H1 (cell line): ENCODE results near the gene CTU1. TPM values are rescaled to one million over a fixed set of nuclear protein-coding genes. Genes with fewer than 3 reads are reported as not detected.

Experiments used
- CTCF ChIA-PET: fragments of 300-600 bp; sonication (Branson Sonifier 250); formaldehyde crosslinking; loops from one replicate; lab custom pipeline; 2021; ENCODE audit not compliant: partially characterized antibody; lab: Charles Lee
- POLR2A ChIA-PET: fragments of 300-600 bp; sonication (Branson Sonifier 250); formaldehyde crosslinking; loops from one replicate; lab custom pipeline; 2021; ENCODE audit warnings: inconsistent platforms; ENCODE audit not compliant: partially characterized antibody; lab: Charles Lee
- DNase-seq, 2 experiments: peaks; one replicate each; pipeline versions ENCODE4 v3.0.0 to v3.0.0-alpha.2; 2010 to 2022; ENCODE audit warnings: low spot score in 2 of 2, low read depth in 1 of 2, mixed read lengths in 1 of 2
- FAIRE-seq: peaks from 2 replicates; lab custom pipeline; 2011; peaks lifted over from hg19 to GRCh38; lab: Jason Lieb, UNC
- H2AFZ ChIP-seq: 2 replicates; pipeline ENCODE4 v1.8.1; 2012; ENCODE audit warnings: low read length, inconsistent platforms
- H2AK5ac ChIP-seq: 2 replicates; pipeline ENCODE4 v1.6.1; 2013; ENCODE audit warnings: low read depth, low read length
- H2BK120ac ChIP-seq: replicated peaks from 2 replicates; pipeline ENCODE3; 2013; ENCODE audit warnings: low read depth, low read length, inconsistent platforms
- H2BK12ac ChIP-seq: 2 replicates; pipeline ENCODE4 v1.6.1; 2013; ENCODE audit warnings: low read depth, low read length
- H2BK15ac ChIP-seq: 2 replicates; pipeline ENCODE4 v1.6.1; 2013; ENCODE audit warnings: low read length
- H2BK20ac ChIP-seq: 2 replicates; pipeline ENCODE4 v1.6.1; 2013; ENCODE audit warnings: low read length
- H2BK5ac ChIP-seq: 2 replicates; pipeline ENCODE4 v1.6.1; 2013; ENCODE audit warnings: low read depth, low read length
- H3K14ac ChIP-seq: 2 replicates; pipeline ENCODE4 v1.6.1; 2013; ENCODE audit warnings: inconsistent platforms; ENCODE audit not compliant: insufficient read length
- H3K18ac ChIP-seq: 2 replicates; pipeline ENCODE4 v1.6.1; 2013; ENCODE audit warnings: low read length; ENCODE audit errors: extremely low read depth
- H3K23ac ChIP-seq: 2 replicates; pipeline ENCODE4 v1.6.1; 2013; ENCODE audit warnings: inconsistent platforms; ENCODE audit not compliant: insufficient read length
- H3K23me2 ChIP-seq: 2 replicates; pipeline ENCODE4 v1.6.1; 2013; ENCODE audit warnings: low read depth, low read length
- H3K27ac ChIP-seq: 2 replicates; pipeline ENCODE4 v1.6.1; 2011; ENCODE audit warnings: low read depth, low read length, inconsistent platforms
- H3K27me3 ChIP-seq, 4 experiments: replicated peaks in 1 of 4; 1 replicate in 1 of 4; 2 replicates in 3 of 4; pipeline versions ENCODE4 v1.6.1 to v1.8.1; 2011 to 2013; ENCODE audit warnings: low read length in 3 of 4, mild to moderate bottlenecking in 3 of 4, inconsistent platforms in 2 of 4, mixed read lengths in 2 of 4, moderate library complexity in 1 of 4; ENCODE audit not compliant: control insufficient read depth in 3 of 4, insufficient read depth in 3 of 4; ENCODE audit errors: extremely low read depth in 1 of 4
- H3K36me3 ChIP-seq, 4 experiments: 2 replicates each; pipeline versions ENCODE4 v1.6.1 to v1.8.1; 2011 to 2013; ENCODE audit warnings: mild to moderate bottlenecking in 4 of 4, low read length in 3 of 4, moderate library complexity in 2 of 4, control low read depth in 1 of 4, inconsistent platforms in 1 of 4; ENCODE audit not compliant: insufficient read depth in 4 of 4, control insufficient read depth in 2 of 4
- H3K4ac ChIP-seq: replicated peaks from 2 replicates; pipeline ENCODE3; 2013; ENCODE audit warnings: low read length, low read depth, mixed read lengths, inconsistent platforms; ENCODE audit not compliant: insufficient read length
- H3K4me1 ChIP-seq, 4 experiments: replicated peaks in 1 of 4; 1 replicate in 1 of 4; 2 replicates in 3 of 4; pipeline versions ENCODE4 v1.6.1 to v1.8.1; 2011 to 2013; ENCODE audit warnings: low read length in 3 of 4, inconsistent platforms in 2 of 4, mixed read lengths in 1 of 4; ENCODE audit not compliant: insufficient read depth in 4 of 4, control insufficient read depth in 3 of 4
- H3K4me2 ChIP-seq, 2 experiments: 2 replicates each; pipeline versions ENCODE4 v1.6.1 to v1.8.1; 2011 to 2013; ENCODE audit warnings: low read depth in 2 of 2, low read length in 2 of 2, control low read depth in 1 of 2, inconsistent platforms in 1 of 2, mild to moderate bottlenecking in 1 of 2; ENCODE audit not compliant: insufficient read depth in 1 of 2
- H3K4me3 ChIP-seq, 4 experiments: fragments of 200-600, 300-600 bp in 1 of 4; sonication (generic), shearing (Covaris generic), sonication (Bioruptor Twin) in 1 of 4; 2 replicates each; pipeline versions ENCODE4 v1.5.1 to v1.8.1; 2011 to 2016; ENCODE audit warnings: low read length in 4 of 4, low read depth in 3 of 4, control low read depth in 2 of 4, inconsistent platforms in 2 of 4, mild to moderate bottlenecking in 2 of 4, mixed read lengths in 1 of 4, moderate library complexity in 1 of 4; ENCODE audit not compliant: insufficient read depth in 2 of 4; ENCODE audit errors: extremely low read depth in 1 of 4
- H3K56ac ChIP-seq: replicated peaks from 2 replicates; pipeline ENCODE3; 2013; ENCODE audit warnings: low read depth, mild to moderate bottlenecking, mixed read lengths, low read length, inconsistent platforms; ENCODE audit not compliant: insufficient read length
- H3K79me1 ChIP-seq: 2 replicates; pipeline ENCODE4 v1.6.1; 2013; ENCODE audit warnings: low read depth, low read length, control low read depth
- H3K79me2 ChIP-seq, 2 experiments: 2 replicates each; pipeline versions ENCODE4 v1.6.1 to v1.8.1; 2012 to 2013; ENCODE audit warnings: low read length in 2 of 2, mild to moderate bottlenecking in 2 of 2, inconsistent platforms in 1 of 2; ENCODE audit not compliant: insufficient read depth in 2 of 2, control insufficient read depth in 1 of 2
- H3K9ac ChIP-seq, 4 experiments: replicated peaks in 1 of 4; 1 replicate in 1 of 4; 2 replicates in 3 of 4; pipeline versions ENCODE4 v1.6.1 to v1.8.1; 2011 to 2013; ENCODE audit warnings: low read depth in 3 of 4, low read length in 3 of 4, control low read depth in 2 of 4, mild to moderate bottlenecking in 2 of 4, moderate library complexity in 2 of 4, inconsistent platforms in 1 of 4; ENCODE audit errors: extremely low read depth in 1 of 4
- H3K9me3 ChIP-seq, 2 experiments: 2 replicates each; pipeline versions ENCODE4 v1.6.1 to v1.8.1; 2012 to 2013; ENCODE audit warnings: mild to moderate bottlenecking in 2 of 2, moderate library complexity in 2 of 2, control low read depth in 1 of 2, inconsistent platforms in 1 of 2, low read depth in 1 of 2, low read length in 1 of 2, mixed read lengths in 1 of 2; ENCODE audit not compliant: insufficient read depth in 2 of 2
- H4K20me1 ChIP-seq, 2 experiments: replicated peaks in 1 of 2; 2 replicates each; pipeline versions ENCODE3 to v1.8.1; 2011 to 2013; ENCODE audit warnings: inconsistent platforms in 2 of 2, low read length in 2 of 2, mild to moderate bottlenecking in 1 of 2; ENCODE audit not compliant: insufficient read depth in 2 of 2, control insufficient read depth in 1 of 2
- H4K5ac ChIP-seq: 2 replicates; pipeline ENCODE4 v1.6.1; 2013; ENCODE audit warnings: low read length, low read depth, mixed read lengths, inconsistent platforms; ENCODE audit not compliant: insufficient read length
- H4K8ac ChIP-seq: 2 replicates; pipeline ENCODE4 v1.8.0; 2013; ENCODE audit warnings: mild to moderate bottlenecking, moderate library complexity, low read length, inconsistent platforms; ENCODE audit not compliant: insufficient read depth; ENCODE audit errors: extremely low read depth
- H4K91ac ChIP-seq: replicated peaks from 2 replicates; pipeline ENCODE3; 2013; ENCODE audit warnings: low read length, mixed read lengths, inconsistent platforms; ENCODE audit not compliant: insufficient read length
- BACH1 ChIP-seq: IDR thresholded peaks from 2 replicates; pipeline ENCODE4 v1.6.1; 2012; ENCODE audit warnings: low read length, improper control_type of control experiment
- EGR1 ChIP-seq: IDR thresholded peaks from 2 replicates; pipeline ENCODE4 v1.6.1; 2011; ENCODE audit warnings: low read depth, low read length, borderline replicate concordance
- EP300 ChIP-seq, 2 experiments: IDR thresholded peaks; 1 replicate in 1 of 2; 2 replicates in 1 of 2; pipeline ENCODE4 v1.6.1; 2011 to 2012; ENCODE audit warnings: low read depth in 2 of 2, low read length in 2 of 2, mild to moderate bottlenecking in 2 of 2, borderline replicate concordance in 1 of 2, inconsistent platforms in 1 of 2, moderate library complexity in 1 of 2
- KDM1A ChIP-seq: fragments of 200-600, 300-600 bp; sonication (generic); IDR thresholded peaks from 2 replicates; pipeline ENCODE4 v1.7.1; 2016; ENCODE audit warnings: mild to moderate bottlenecking, low read length, borderline replicate concordance
- MAX ChIP-seq: IDR thresholded peaks from 2 replicates; pipeline ENCODE4 v1.6.1; 2012; ENCODE audit warnings: inconsistent platforms
- TEAD4 ChIP-seq: IDR thresholded peaks from 2 replicates; pipeline ENCODE4 v1.6.1; 2012; ENCODE audit warnings: low read depth, low read length, inconsistent platforms, mixed read lengths
- WGBS, 2 experiments: shearing (Covaris generic) in 1 of 2; methylation state at CpG; one replicate each; pipeline versions ENCODE4 v1.1.6 to v1.1.7; 2013 to 2015; ENCODE audit warnings: low lambda C conversion rate in 2 of 2, mixed read lengths in 2 of 2, inconsistent platforms in 1 of 2, low coverage in 1 of 2, missing lambda C conversion rate in 1 of 2; ENCODE audit not compliant: insufficient replicate concordance in 2 of 2, insufficient coverage in 1 of 2, insufficient read length in 1 of 2; ENCODE audit errors: extremely low coverage in 1 of 2, missing lambda C conversion rate in 1 of 2; 5-methylcytosine and 5-hydroxymethylcytosine counted together
- polyA plus RNA-seq, 7 experiments: library from polyadenylated mRNA; depleted of rRNA in 3 of 7; stranded (reverse) in 5 of 7; unstranded in 2 of 7; fragments of >200 nt in 5 of 7; fragments of 200-250 nt in 2 of 7; gene quantifications; 1 replicate in 5 of 7; 2 replicates in 1 of 7; 4 replicates in 1 of 7; pipeline versions ENCODE4 v1.2.1 to v1.2.3, GENCODE V29; 2011 to 2013; ENCODE audit warnings: missing spikeins in 2 of 7, mixed read lengths in 2 of 7
- total RNA-seq: library from RNA; stranded (reverse); fragmentation: NEBNext Ultra II Directional; extraction: Animal tissue kit (Norgen Biotek cat#: 25700); gene quantifications from 2 replicates; pipeline ENCODE4 v1.2.1, GENCODE V29; 2021
- TF ChIP-seq, protein P1 (sequence below): IDR thresholded peaks from 2 replicates; pipeline ENCODE4 v1.6.1; 2012; ENCODE audit warnings: low read length, inconsistent platforms

CTU1 gene
- total and polyA plus RNA-seq, 2 of the 8 experiments (the other 6 are each of a cell fraction or from before 2014, with no cell fraction given), result 4.6 to 7.2 TPM

DNA sequence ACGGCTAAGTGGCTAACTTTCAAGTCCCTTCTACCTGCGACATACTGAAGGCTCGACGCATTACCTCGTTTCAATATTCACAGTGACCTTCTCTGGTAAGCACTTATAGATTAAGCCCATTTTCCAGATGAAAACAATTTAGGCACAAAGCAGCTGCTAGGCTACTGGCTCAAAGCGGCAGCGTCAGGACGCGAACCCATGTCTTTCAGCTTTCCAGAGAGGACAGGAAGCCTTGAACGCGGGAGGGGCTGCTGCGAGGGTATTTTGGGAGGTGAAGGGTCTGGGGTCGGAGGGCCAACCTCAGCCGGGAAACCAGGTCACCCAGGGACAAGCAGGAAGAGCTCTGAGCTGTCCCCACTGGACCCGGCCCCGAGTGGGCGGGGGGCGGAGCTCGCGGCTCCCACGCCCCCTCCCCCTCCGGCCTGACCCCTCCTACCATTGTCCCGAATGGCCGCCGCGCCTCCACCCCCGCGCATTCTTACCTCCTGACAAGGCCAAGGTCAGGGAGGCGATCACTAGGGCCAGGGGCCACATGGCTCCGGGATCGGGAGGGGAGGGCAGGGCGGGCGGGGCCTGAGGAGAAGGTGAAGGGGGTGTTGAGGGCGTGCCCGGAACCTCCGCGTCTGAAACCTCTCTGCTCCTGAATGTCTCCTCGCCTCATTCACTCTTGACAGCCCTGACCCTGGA lies 43.5 kb downstream of the CTU1 start, which contains the start of gene KLK13:
TSS of gene KLK13 (minus strand) at position 559 of the 687 bp plus-strand sequence. CDS start at position 534, 25 bp downstream.
- Histone ChIP-seq H3K4me3 (peak within 1 kb of the TSS; percentile 55 to 64 (median 62)), H3K56ac (no peak within 1 kb of the TSS), H2AFZ (peak within 1 kb of the TSS; percentile 95; the same call in 1 of the 2 replicates), H2BK12ac (peak within 1 kb of the TSS; percentile 87; the same call in 1 of the 2 replicates), H4K8ac (peak within 1 kb of the TSS; percentile 46), H3K14ac (no peak within 1 kb of the TSS), H3K4me2 (peak within 1 kb of the TSS; percentile 85 to 87), H3K79me1 (no peaks in the 10 kb centered on the region), H4K91ac (peak within 1 kb of the TSS; percentile 25), H3K18ac (peak within 1 kb of the TSS; percentile 90), H3K23me2 (peaks cover 15% of the 10 kb centered on the region; the same call in 1 of the 2 replicates), H4K20me1 (no peaks in the 10 kb centered on the region), H3K4ac (no peak within 1 kb of the TSS), H3K9me3 (no peaks in the 10 kb centered on the region; a peak in 1 of 4 replicates), H2BK15ac (peak within 1 kb of the TSS; percentile 16; the same call in 1 of the 2 replicates), H3K4me1 (peaks cover 0 to 9% (median 1%) of the 10 kb centered on the region in 4 experiments; a peak in 4 of 7 replicates), H4K5ac (peak within 1 kb of the TSS; percentile 16), H2BK5ac (peak within 1 kb of the TSS; percentile 81; the same call in 1 of the 2 replicates), H2BK120ac (peak within 1 kb of the TSS; percentile 35), H3K27me3 (no peaks in the 10 kb centered on the region; a peak in 2 of 7 replicates), H3K79me2 (no peaks in the 10 kb centered on the region), H3K23ac (no peak within 1 kb of the TSS), H3K27ac (no peak within 1 kb of the TSS), H2AK5ac (no peak within 1 kb of the TSS), H2BK20ac (peak within 1 kb of the TSS; percentile 18; the same call in 1 of the 2 replicates), H3K36me3 (no peaks in the 10 kb centered on the region), H3K9ac (0 out of 7 replicates have a peak within 1 kb of the TSS, but pooled peaks of 1 of the 4 experiments have one; percentile 9)
- CTCF ChIA-PET, result interaction anchor here (1.1 to 2.3 kb wide), 5 partner anchors 31 to 159 kb away, joined by 3 to 13 read pairs (median 3); no protein-coding TSS in a partner anchor
- POLR2A ChIA-PET, result interaction anchor here (0.6 to 1.8 kb wide), 5 partner anchors 11 to 48 kb away, joined by 3 to 7 read pairs (median 4); no protein-coding TSS in a partner anchor
- DNase-seq (peak; percentile 50 to 69), FAIRE-seq (no peak)
- WGBS, 2 experiments, result 34% methylated on average over 18 of the region's 38 CpGs; no CpG with 5 or more reads in 1 of the 2 experiments
- TF ChIP-seq BACH1 (peak; percentile 54; the same call in 1 of the 2 replicates), EGR1 (peak; percentile 92), MAX (peak; percentile 57), TEAD4 (no peak), KDM1A (peak; percentile 77; the same call in 1 of the 2 replicates), EP300 (IDR thresholded peaks at IDR 0.05; ENCODE audit: borderline replicate concordance in 1 of 2, low read depth in 2 of 2, low read length in 2 of 2) (no peak)
- TF ChIP-seq, protein P1, sequence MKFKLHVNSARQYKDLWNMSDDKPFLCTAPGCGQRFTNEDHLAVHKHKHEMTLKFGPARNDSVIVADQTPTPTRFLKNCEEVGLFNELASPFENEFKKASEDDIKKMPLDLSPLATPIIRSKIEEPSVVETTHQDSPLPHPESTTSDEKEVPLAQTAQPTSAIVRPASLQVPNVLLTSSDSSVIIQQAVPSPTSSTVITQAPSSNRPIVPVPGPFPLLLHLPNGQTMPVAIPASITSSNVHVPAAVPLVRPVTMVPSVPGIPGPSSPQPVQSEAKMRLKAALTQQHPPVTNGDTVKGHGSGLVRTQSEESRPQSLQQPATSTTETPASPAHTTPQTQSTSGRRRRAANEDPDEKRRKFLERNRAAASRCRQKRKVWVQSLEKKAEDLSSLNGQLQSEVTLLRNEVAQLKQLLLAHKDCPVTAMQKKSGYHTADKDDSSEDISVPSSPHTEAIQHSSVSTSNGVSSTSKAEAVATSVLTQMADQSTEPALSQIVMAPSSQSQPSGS, result no peak
